Measurements from ENCODE around the gene RASSF4.

DNA sequence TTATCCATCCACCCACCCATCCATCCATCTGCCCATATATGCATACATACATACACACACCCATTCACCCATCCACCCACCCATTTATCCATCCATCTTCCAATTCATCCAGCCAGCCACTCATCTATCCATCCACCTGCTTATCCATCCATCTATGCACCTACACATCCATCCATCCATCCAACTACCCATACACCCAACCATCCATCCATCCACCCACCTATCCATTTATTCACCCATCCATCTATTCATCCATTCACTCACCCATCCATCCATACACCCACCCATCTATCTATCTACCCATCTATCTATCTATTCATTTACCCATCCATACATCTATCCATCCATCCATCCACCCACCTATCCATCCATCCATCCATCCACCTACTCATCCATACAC lies 31.1 kb upstream of the RASSF4 start:
- TF ChIP-seq TCF7L2 (IDR thresholded peaks at IDR 0.05; ENCODE audit: borderline replicate concordance, extremely low read depth, insufficient read depth, insufficient read length) (no peak), EZH2 (IDR thresholded peaks at IDR 0.05) (no peak), POLR2A (IDR thresholded peaks at IDR 0.05; ENCODE audit: borderline replicate concordance, extremely low read depth, insufficient read depth, insufficient read length) (no peak), EZH2phosphoT487 (IDR thresholded peaks at IDR 0.05; ENCODE audit: borderline replicate concordance) (no peak), POLR2AphosphoS5 (IDR thresholded peaks at IDR 0.05; ENCODE audit: low read depth, low read length) (no peak), ZFX (IDR thresholded peaks at IDR 0.05) (no peak), YY1 (IDR thresholded peaks at IDR 0.05; ENCODE audit: extremely low read depth, insufficient replicate concordance, low read depth, low read length) (no peak), SP1 (IDR thresholded peaks at IDR 0.05; ENCODE audit: low read depth) (no peak)
- TF ChIP-seq, protein P1, sequence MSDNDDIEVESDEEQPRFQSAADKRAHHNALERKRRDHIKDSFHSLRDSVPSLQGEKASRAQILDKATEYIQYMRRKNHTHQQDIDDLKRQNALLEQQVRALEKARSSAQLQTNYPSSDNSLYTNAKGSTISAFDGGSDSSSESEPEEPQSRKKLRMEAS (IDR thresholded peaks at IDR 0.05): no peak
- TF ChIP-seq, protein P2, sequence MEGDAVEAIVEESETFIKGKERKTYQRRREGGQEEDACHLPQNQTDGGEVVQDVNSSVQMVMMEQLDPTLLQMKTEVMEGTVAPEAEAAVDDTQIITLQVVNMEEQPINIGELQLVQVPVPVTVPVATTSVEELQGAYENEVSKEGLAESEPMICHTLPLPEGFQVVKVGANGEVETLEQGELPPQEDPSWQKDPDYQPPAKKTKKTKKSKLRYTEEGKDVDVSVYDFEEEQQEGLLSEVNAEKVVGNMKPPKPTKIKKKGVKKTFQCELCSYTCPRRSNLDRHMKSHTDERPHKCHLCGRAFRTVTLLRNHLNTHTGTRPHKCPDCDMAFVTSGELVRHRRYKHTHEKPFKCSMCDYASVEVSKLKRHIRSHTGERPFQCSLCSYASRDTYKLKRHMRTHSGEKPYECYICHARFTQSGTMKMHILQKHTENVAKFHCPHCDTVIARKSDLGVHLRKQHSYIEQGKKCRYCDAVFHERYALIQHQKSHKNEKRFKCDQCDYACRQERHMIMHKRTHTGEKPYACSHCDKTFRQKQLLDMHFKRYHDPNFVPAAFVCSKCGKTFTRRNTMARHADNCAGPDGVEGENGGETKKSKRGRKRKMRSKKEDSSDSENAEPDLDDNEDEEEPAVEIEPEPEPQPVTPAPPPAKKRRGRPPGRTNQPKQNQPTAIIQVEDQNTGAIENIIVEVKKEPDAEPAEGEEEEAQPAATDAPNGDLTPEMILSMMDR (IDR thresholded peaks at IDR 0.05 in 2 of 3, conservative IDR thresholded peaks at IDR 0.05 in 1 of 3; ENCODE audit: borderline replicate concordance in 1 of 3, insufficient read depth in 1 of 3, low read depth in 2 of 3, low read length in 2 of 3): no peak
